GM15510 (cell line): ENCODE measurements around the gene CORO6.

Source experiments
- POLR2A ChIP-seq: IDR thresholded peaks from 3 replicates; pipeline ENCODE4 v1.6.1; 2011; ENCODE audit warnings: borderline replicate concordance; ENCODE audit not compliant: insufficient read length; ENCODE audit errors: extremely low read depth

Gene CORO6

GRCh38 chr17:29573871-29574731 is 48.6 kb downstream of the CORO6 start:
- TF ChIP-seq POLR2A = no peak

GRCh38 chr17:29573558-29573869 is 49.2 kb downstream of the CORO6 start:
- no peak for TF ChIP-seq POLR2A

- no peak for TF ChIP-seq POLR2A
These were observed 49.8 kb downstream of the CORO6 start for GRCh38 chr17:29572691-29573557.

GRCh38 chr17:29571883-29572681 is 50.6 kb downstream of the CORO6 start:
- TF ChIP-seq POLR2A = no peak

- TF ChIP-seq POLR2A = no peak
These were observed 51.2 kb downstream of the CORO6 start for GRCh38 chr17:29571486-29571882.

GRCh38 chr17:29570521-29570920 is 52.2 kb downstream of the CORO6 start:
- no peak for TF ChIP-seq POLR2A

GRCh38 chr17:29569245-29569950 is 53.3 kb downstream of the CORO6 start:
- no peak for TF ChIP-seq POLR2A

GRCh38 chr17:29568331-29569244 is 54.1 kb downstream of the CORO6 start, which contains the start of gene TP53I13:
TSS of gene TP53I13 (plus strand) at chr17:29568701. CDS start at chr17:29568759, 58 bp downstream.
- TF ChIP-seq POLR2A = peak; percentile 82

- TF ChIP-seq POLR2A = no peak
These were observed 55.0 kb downstream of the CORO6 start for GRCh38 chr17:29567554-29568330.

- no peak for TF ChIP-seq POLR2A
These were observed 55.5 kb downstream of the CORO6 start for GRCh38 chr17:29567304-29567553.

GRCh38 chr17:29566473-29567303 is 56.0 kb downstream of the CORO6 start, which contains the start of gene ABHD15:
TSS of gene ABHD15 (minus strand) at chr17:29567037. CDS start at chr17:29566966, 71 bp downstream.
- peak; percentile 45 for TF ChIP-seq POLR2A
